Measurements from ENCODE around the gene FBXL14. TPM values are rescaled to one million over a fixed set of nuclear protein-coding genes. Genes with fewer than 3 reads are reported as not detected.

Gene FBXL14
- total and polyA plus RNA-seq, 2 of the 13 experiments (the other 11 are each of a cell fraction or from before 2014, with no cell fraction given): 7.0 to 7.4 TPM

DNA sequence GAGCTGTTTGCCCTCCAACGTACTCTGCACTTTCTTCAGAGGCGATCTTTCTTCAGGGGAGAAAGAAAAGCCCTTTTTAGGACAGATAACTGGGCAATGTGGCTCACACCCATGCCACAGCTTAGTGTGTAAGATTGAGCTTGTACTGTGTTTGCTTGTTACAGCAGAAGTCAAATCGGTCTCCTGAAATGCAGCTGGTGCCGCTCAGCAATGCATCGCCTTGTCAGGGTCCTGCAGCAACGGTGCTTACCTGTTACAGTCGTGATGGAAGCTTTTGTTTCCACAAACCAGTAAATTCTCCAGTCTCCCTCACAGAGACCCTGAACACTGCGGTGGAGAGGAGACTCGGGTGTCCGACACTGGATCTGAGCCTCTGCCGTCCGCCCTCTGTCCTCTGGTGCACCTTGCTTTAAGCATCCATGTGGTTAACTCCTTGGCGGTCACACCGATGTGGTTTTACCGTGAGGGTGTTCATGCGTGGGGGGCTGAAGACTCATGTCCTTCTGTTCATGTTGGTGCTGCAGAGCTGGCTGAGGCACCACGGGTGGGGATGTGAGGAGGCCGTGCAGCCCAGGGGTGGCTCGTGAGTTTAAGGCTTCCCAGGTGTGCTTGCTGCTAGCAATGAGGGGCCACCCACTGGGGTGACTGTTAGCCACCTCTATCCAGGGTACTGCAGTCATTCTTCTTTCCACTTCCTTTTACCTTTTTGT lies 47.3 kb downstream of the FBXL14 start:
- CTCF ChIA-PET (ENCODE audit: low intra/inter-chr PET ratio, low total read pairs): no interaction called here
- ATAC-seq: no peak; the same call in 2 of the 3 replicates
- POLR2A ChIA-PET: no interaction called here

DNA sequence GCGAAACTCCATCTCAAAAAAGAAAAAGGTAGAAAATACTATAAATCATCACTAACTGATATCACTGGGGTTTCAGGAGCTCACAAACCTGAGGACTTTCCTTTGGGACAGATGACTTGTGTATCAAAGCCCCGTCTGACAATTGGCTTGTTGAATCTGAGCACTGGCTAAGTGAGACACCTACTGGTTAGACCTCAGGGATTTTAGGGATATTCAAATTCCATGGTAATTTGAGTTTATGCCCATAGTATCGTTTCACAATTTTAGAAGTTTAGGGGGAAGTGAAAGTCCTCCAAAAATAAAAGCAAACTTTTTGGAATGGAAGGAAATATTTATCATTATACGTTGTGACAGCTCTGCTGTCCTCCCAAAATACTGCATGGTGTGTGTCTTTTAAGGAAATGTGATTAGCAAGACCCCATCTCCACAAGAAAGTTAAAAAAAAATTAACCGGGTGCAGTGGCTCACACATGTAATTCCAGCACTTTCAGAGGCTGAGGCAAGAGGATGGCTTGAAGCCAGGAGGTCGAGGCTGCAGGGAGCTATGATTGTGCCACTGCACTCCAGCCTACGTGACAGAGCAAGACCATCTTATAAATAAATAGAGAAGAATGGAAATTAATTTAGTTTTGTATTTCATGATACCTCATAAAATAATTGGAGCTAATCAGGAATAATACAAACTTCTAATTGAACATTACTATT lies 49.2 kb downstream of the FBXL14 start:
- CTCF ChIA-PET (ENCODE audit: low intra/inter-chr PET ratio, low total read pairs): no interaction called here
- no TSS peak for BruUV-seq (replicated peaks)
- POLR2A ChIA-PET: no interaction called here
- H4K20me1 ChIP-seq (ENCODE audit: insufficient read depth, low read length): no peaks in the 10 kb centered on the region
- FAIRE-seq: no peak
- in situ Hi-C loops (cut with HindIII; ENCODE audit: extremely low pct_ligation_motif_present, low pct_unique_long_range_greater_than_20kb) (no loop called here), intact Hi-C loops (cut with micrococcal nuclease; ENCODE audit: unreplicated experiment) (no loop called here)
- 41% methylated on average over 7 of the region's 7 CpGs for WGBS (ENCODE audit: low lambda C conversion rate)
- no peak for ATAC-seq
- DNase-seq (ENCODE audit: low spot score): peak; percentile 7
- TF ChIP-seq WIZ (CRISPR knock-in tag; IDR thresholded peaks at IDR 0.05) (no peak), U2AF1 (optimal IDR thresholded peaks at IDR 0.05; ENCODE audit: low read depth, low read length) (no peak), STAG1 (CRISPR knock-in tag; IDR thresholded peaks at IDR 0.05) (peak; percentile 39; the same call in 1 of the 2 replicates)
- TF ChIP-seq, protein P1, sequence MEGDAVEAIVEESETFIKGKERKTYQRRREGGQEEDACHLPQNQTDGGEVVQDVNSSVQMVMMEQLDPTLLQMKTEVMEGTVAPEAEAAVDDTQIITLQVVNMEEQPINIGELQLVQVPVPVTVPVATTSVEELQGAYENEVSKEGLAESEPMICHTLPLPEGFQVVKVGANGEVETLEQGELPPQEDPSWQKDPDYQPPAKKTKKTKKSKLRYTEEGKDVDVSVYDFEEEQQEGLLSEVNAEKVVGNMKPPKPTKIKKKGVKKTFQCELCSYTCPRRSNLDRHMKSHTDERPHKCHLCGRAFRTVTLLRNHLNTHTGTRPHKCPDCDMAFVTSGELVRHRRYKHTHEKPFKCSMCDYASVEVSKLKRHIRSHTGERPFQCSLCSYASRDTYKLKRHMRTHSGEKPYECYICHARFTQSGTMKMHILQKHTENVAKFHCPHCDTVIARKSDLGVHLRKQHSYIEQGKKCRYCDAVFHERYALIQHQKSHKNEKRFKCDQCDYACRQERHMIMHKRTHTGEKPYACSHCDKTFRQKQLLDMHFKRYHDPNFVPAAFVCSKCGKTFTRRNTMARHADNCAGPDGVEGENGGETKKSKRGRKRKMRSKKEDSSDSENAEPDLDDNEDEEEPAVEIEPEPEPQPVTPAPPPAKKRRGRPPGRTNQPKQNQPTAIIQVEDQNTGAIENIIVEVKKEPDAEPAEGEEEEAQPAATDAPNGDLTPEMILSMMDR (CRISPR knock-in tag; IDR thresholded peaks at IDR 0.05): peak; percentile 24; the same call in 1 of the 2 replicates
- H3K27me3 ChIP-seq (ENCODE audit: control insufficient read depth in 1 of 2, insufficient read depth in 2 of 2, low read length in 2 of 2): peaks cover 1 to 23% of the 10 kb centered on the region in 2 experiments; a peak in 3 of 5 replicates
- no peaks in the 10 kb centered on the region for H3K79me2 ChIP-seq (ENCODE audit: insufficient read depth, low read length)
- H3K27ac ChIP-seq (ENCODE audit: extremely low read length, insufficient read depth, low read length): no peak overlapping the region
- H3K4me3 ChIP-seq (replicated peaks in 1 of 3; ENCODE audit: insufficient read depth in 1 of 3, low read depth in 2 of 3, low read length in 3 of 3): no peak overlapping the region
- no peaks in the 10 kb centered on the region for H3K9me3 ChIP-seq (ENCODE audit: low read length)
- H2AFZ ChIP-seq (ENCODE audit: low read length): no peak overlapping the region
- no peaks in the 10 kb centered on the region for H3K36me3 ChIP-seq (replicated peaks in 1 of 2; ENCODE audit: control insufficient read depth in 1 of 2, insufficient read depth in 2 of 2, low read length in 2 of 2)
- H3K4me1 ChIP-seq (ENCODE audit: insufficient read depth, low read length): peaks cover 15% of the 10 kb centered on the region
- no peak overlapping the region for H3K4me2 ChIP-seq (ENCODE audit: low read depth, low read length)
- no peak overlapping the region for H3K9ac ChIP-seq (ENCODE audit: insufficient read depth, low read depth, low read length)

More for the DNA sequence above, 47.3 kb downstream of the FBXL14 start:
- intact Hi-C loops (cut with micrococcal nuclease; ENCODE audit: unreplicated experiment) (no loop called here), in situ Hi-C loops (cut with HindIII; ENCODE audit: extremely low pct_ligation_motif_present, low pct_unique_long_range_greater_than_20kb) (no loop called here)
- H3K79me2 ChIP-seq (ENCODE audit: insufficient read depth, low read length): no peaks in the 10 kb centered on the region
- no peak for TF ChIP-seq ZNF205 (CRISPR knock-in tag; IDR thresholded peaks at IDR 0.05)
- TF ChIP-seq ZNF746 (CRISPR knock-in tag; IDR thresholded peaks at IDR 0.05): no peak
- TF ChIP-seq ZSCAN20 (CRISPR knock-in tag; IDR thresholded peaks at IDR 0.05; ENCODE audit: borderline replicate concordance): no peak
- 0 out of 2 replicates have a peak, but pooled peaks have one; percentile 38 for TF ChIP-seq EZH2 (conservative IDR thresholded peaks at IDR 0.05; ENCODE audit: low read depth, low read length)
- TF ChIP-seq POLR2AphosphoS2 (IDR thresholded peaks at IDR 0.05; ENCODE audit: low read depth, low read length): no peak
- no peak for TF ChIP-seq NONO (IDR thresholded peaks at IDR 0.05)
- no peak for TF ChIP-seq NONO (CRISPR knock-in tag; conservative IDR thresholded peaks at IDR 0.05)
- TF ChIP-seq ZNF460 (CRISPR knock-in tag; IDR thresholded peaks at IDR 0.05; ENCODE audit: borderline replicate concordance): no peak
- no peak for TF ChIP-seq GLI4 (CRISPR knock-in tag; IDR thresholded peaks at IDR 0.05; ENCODE audit: borderline replicate concordance)
- BruUV-seq (replicated peaks): no TSS peak
- no peaks in the 10 kb centered on the region for H3K9me3 ChIP-seq (ENCODE audit: low read length)
- H3K9ac ChIP-seq (ENCODE audit: insufficient read depth, low read depth, low read length): no peak overlapping the region
- FAIRE-seq: no peak
- no peaks in the 10 kb centered on the region for H3K36me3 ChIP-seq (replicated peaks in 1 of 2; ENCODE audit: control insufficient read depth in 1 of 2, insufficient read depth in 2 of 2, low read length in 2 of 2)
- H3K4me1 ChIP-seq (ENCODE audit: insufficient read depth, low read length): no peaks in the 10 kb centered on the region
- no peak for DNase-seq (ENCODE audit: low spot score)
- 19% methylated on average over 9 of the region's 19 CpGs for WGBS (ENCODE audit: low lambda C conversion rate)
- H3K27ac ChIP-seq (ENCODE audit: extremely low read length, insufficient read depth, low read length): no peak overlapping the region
- H2AFZ ChIP-seq (ENCODE audit: low read length): no peak overlapping the region
- H4K20me1 ChIP-seq (ENCODE audit: insufficient read depth, low read length): no peaks in the 10 kb centered on the region
- H3K4me2 ChIP-seq (ENCODE audit: low read depth, low read length): no peak overlapping the region
- H3K4me3 ChIP-seq (replicated peaks in 1 of 3; ENCODE audit: insufficient read depth in 1 of 3, low read depth in 2 of 3, low read length in 3 of 3): no peak overlapping the region
- peaks cover 1 to 24% of the 10 kb centered on the region in 2 experiments; a peak in 4 of 5 replicates for H3K27me3 ChIP-seq (ENCODE audit: control insufficient read depth in 1 of 2, insufficient read depth in 2 of 2, low read length in 2 of 2)

Data from HepG2 (cell line).